MM.1S (cell line): ENCODE results near the gene CD24.

Source experiments
- CTCF ChIP-seq: fragments of 300-600 bp; sonication (generic); IDR thresholded peaks from 2 replicates; pipeline ENCODE4 v1.5.1; 2016; ENCODE audit warnings: antibody characterized with exemption, low read length, mixed read lengths
- EZH2 ChIP-seq: fragments of 300-600 bp; sonication (generic); optimal IDR thresholded peaks from 2 replicates; pipeline ENCODE3; 2017; ENCODE audit warnings: low read depth, mild to moderate bottlenecking, antibody characterized with exemption, low read length, mixed read lengths

GRCh38 chr6:107021446-107022185, 47.1 kb upstream of the CD24 start:
- TF ChIP-seq CTCF: no peak
- TF ChIP-seq EZH2: no peak
